ENCODE data around the gene ITGA7. TPM values are rescaled to one million over a fixed set of nuclear protein-coding genes. Genes with fewer than 3 reads are reported as not detected.

The ITGA7 gene
- total RNA-seq, 2 donors from 2014 or later: 3.2 to 8.7 TPM

GRCh38 chr12:55716582-55716957 lies 8.9 kb upstream of the ITGA7 start:
- no peaks in the 10 kb centered on the region for H3K9me3 Mint-ChIP-seq
- peak overlapping the region; percentile 98 for H3K27ac Mint-ChIP-seq
- peak overlapping the region; percentile 94 for H3K4me3 Mint-ChIP-seq
- no peaks in the 10 kb centered on the region for H3K27me3 Mint-ChIP-seq
- no peak for ATAC-seq (replicated peaks)
- peaks cover 12% of the 10 kb centered on the region for H3K36me3 Mint-ChIP-seq (ENCODE audit: low read depth)
- peaks cover 23% of the 10 kb centered on the region for H3K4me1 Mint-ChIP-seq

- Mint-ChIP-seq H3K36me3 (ENCODE audit: low read depth) (peaks cover 12% of the 10 kb centered on the region), H3K4me3 (peak within 1 kb of the TSS; percentile 94), H3K4me1 (peaks cover 23% of the 10 kb centered on the region), H3K27ac (peak within 1 kb of the TSS; percentile 98), H3K9me3 (no peaks in the 10 kb centered on the region), H3K27me3 (no peaks in the 10 kb centered on the region)
- ATAC-seq (replicated peaks): peak; percentile 91
These were observed 8.3 kb upstream of the ITGA7 start, which contains the start of gene BLOC1S1 for GRCh38 chr12:55715833-55716581. BLOC1S1 (plus strand) TSS chr12:55716046; CDS start chr12:55716052, 6 bp downstream.

- peaks cover 12% of the 10 kb centered on the region for H3K36me3 Mint-ChIP-seq (ENCODE audit: low read depth)
- no peaks in the 10 kb centered on the region for H3K9me3 Mint-ChIP-seq
- H3K4me3 Mint-ChIP-seq: peak overlapping the region; percentile 94
- peak overlapping the region; percentile 98 for H3K27ac Mint-ChIP-seq
- no peaks in the 10 kb centered on the region for H3K27me3 Mint-ChIP-seq
- peaks cover 23% of the 10 kb centered on the region for H3K4me1 Mint-ChIP-seq
- ATAC-seq (replicated peaks): no peak
These were observed 7.6 kb upstream of the ITGA7 start for GRCh38 chr12:55715169-55715764.

GRCh38 chr12:55713721-55714120 lies 6.0 kb upstream of the ITGA7 start:
- H3K4me1 Mint-ChIP-seq: peaks cover 28% of the 10 kb centered on the region
- ATAC-seq (replicated peaks): no peak
- no peak overlapping the region for H3K27ac Mint-ChIP-seq
- peaks cover 12% of the 10 kb centered on the region for H3K36me3 Mint-ChIP-seq (ENCODE audit: low read depth)
- no peaks in the 10 kb centered on the region for H3K9me3 Mint-ChIP-seq
- H3K27me3 Mint-ChIP-seq: peaks cover 10% of the 10 kb centered on the region
- no peak overlapping the region for H3K4me3 Mint-ChIP-seq

- Mint-ChIP-seq H3K4me3 (no peak overlapping the region), H3K27ac (no peak overlapping the region), H3K9me3 (no peaks in the 10 kb centered on the region), H3K36me3 (ENCODE audit: low read depth) (peaks cover 12% of the 10 kb centered on the region), H3K27me3 (peaks cover 16% of the 10 kb centered on the region), H3K4me1 (peaks cover 28% of the 10 kb centered on the region)
- ATAC-seq (replicated peaks): no peak
These were observed 5.2 kb upstream of the ITGA7 start for GRCh38 chr12:55712700-55713415.

- Mint-ChIP-seq H3K4me1 (peaks cover 23% of the 10 kb centered on the region), H3K27me3 (peaks cover 17% of the 10 kb centered on the region), H3K36me3 (ENCODE audit: low read depth) (peaks cover 12% of the 10 kb centered on the region), H3K27ac (no peak overlapping the region), H3K4me3 (no peak overlapping the region), H3K9me3 (no peaks in the 10 kb centered on the region)
- ATAC-seq (replicated peaks): no peak
These were observed 4.3 kb upstream of the ITGA7 start for GRCh38 chr12:55711786-55712553.

- Mint-ChIP-seq H3K27me3 (peaks cover 21% of the 10 kb centered on the region), H3K9me3 (no peaks in the 10 kb centered on the region), H3K27ac (peak overlapping the region; percentile 58), H3K4me3 (peak overlapping the region; percentile 86), H3K36me3 (ENCODE audit: low read depth) (no peaks in the 10 kb centered on the region), H3K4me1 (peaks cover 18% of the 10 kb centered on the region)
- no peak for ATAC-seq (replicated peaks)
These were observed 1.1 kb upstream of the ITGA7 start for GRCh38 chr12:55708695-55709233.

GRCh38 chr12:55707219-55707671 lies 459 bp downstream of the ITGA7 start:
- no peak for ATAC-seq (replicated peaks)
- peaks cover 21% of the 10 kb centered on the region for H3K27me3 Mint-ChIP-seq
- H3K36me3 Mint-ChIP-seq (ENCODE audit: low read depth): no peaks in the 10 kb centered on the region
- H3K27ac Mint-ChIP-seq: no peak overlapping the region
- peak overlapping the region; percentile 86 for H3K4me3 Mint-ChIP-seq
- H3K4me1 Mint-ChIP-seq: peaks cover 18% of the 10 kb centered on the region
- no peaks in the 10 kb centered on the region for H3K9me3 Mint-ChIP-seq

- peak overlapping the region; percentile 86 for H3K4me3 Mint-ChIP-seq
These were observed 1.0 kb downstream of the ITGA7 start for GRCh38 chr12:55706568-55707218.

GRCh38 chr12:55705782-55706402 lies 1.8 kb downstream of the ITGA7 start:
- no peak for ATAC-seq (replicated peaks)
- H3K27ac Mint-ChIP-seq: no peak overlapping the region
- peaks cover 18% of the 10 kb centered on the region for H3K4me1 Mint-ChIP-seq
- H3K36me3 Mint-ChIP-seq (ENCODE audit: low read depth): no peaks in the 10 kb centered on the region
- H3K9me3 Mint-ChIP-seq: no peaks in the 10 kb centered on the region
- H3K4me3 Mint-ChIP-seq: no peak overlapping the region
- H3K27me3 Mint-ChIP-seq: peaks cover 21% of the 10 kb centered on the region

More at GRCh38 chr12:55706568-55707218, 1.0 kb downstream of the ITGA7 start:
- no peaks in the 10 kb centered on the region for H3K9me3 Mint-ChIP-seq
- H3K27ac Mint-ChIP-seq: no peak overlapping the region
- peaks cover 18% of the 10 kb centered on the region for H3K4me1 Mint-ChIP-seq
- ATAC-seq (replicated peaks): no peak
- H3K27me3 Mint-ChIP-seq: peaks cover 21% of the 10 kb centered on the region
- H3K36me3 Mint-ChIP-seq (ENCODE audit: low read depth): no peaks in the 10 kb centered on the region

- Mint-ChIP-seq H3K4me1 (peaks cover 18% of the 10 kb centered on the region), H3K27me3 (peaks cover 21% of the 10 kb centered on the region), H3K36me3 (ENCODE audit: low read depth) (no peaks in the 10 kb centered on the region), H3K27ac (no peak overlapping the region), H3K9me3 (no peaks in the 10 kb centered on the region), H3K4me3 (no peak overlapping the region)
- ATAC-seq (replicated peaks): no peak
These were observed 2.6 kb downstream of the ITGA7 start for GRCh38 chr12:55704824-55705718.

- ATAC-seq (replicated peaks): no peak
- H3K9me3 Mint-ChIP-seq: no peaks in the 10 kb centered on the region
- no peak overlapping the region for H3K27ac Mint-ChIP-seq
- no peak overlapping the region for H3K4me3 Mint-ChIP-seq
- no peaks in the 10 kb centered on the region for H3K36me3 Mint-ChIP-seq (ENCODE audit: low read depth)
- H3K4me1 Mint-ChIP-seq: peaks cover 17% of the 10 kb centered on the region
- peaks cover 15% of the 10 kb centered on the region for H3K27me3 Mint-ChIP-seq
These were observed 3.6 kb downstream of the ITGA7 start for GRCh38 chr12:55703901-55704761.

Data from activated T-helper 17 cell treated with anti-CD3 and anti-CD28 coated beads, Interleukin-2, amount 50 U/mL, for 72 hours (primary cell).